T-helper 17 cell (primary cell): ENCODE results near the gene PTGIS. TPM values are rescaled to one million over a fixed set of nuclear protein-coding genes. Genes with fewer than 3 reads are reported as not detected.

Source experiments
- ATAC-seq: fragments of 150-1000 bp; cut with Tn5 transposase; 2 replicates; pipeline ENCODE4 v1.10.0; 2021; ENCODE audit warnings: mild to moderate bottlenecking, moderate library complexity
- DNase-seq, 3 donors: peaks; one replicate each; pipeline versions ENCODE4 v3.0.0 to v3.0.0-alpha.2; 2020 to 2021
- H3K9me3 ChIP-seq: one replicate; pipeline ENCODE4 v1.7.0; 2013; ENCODE audit warnings: low read length, mild to moderate bottlenecking; ENCODE audit not compliant: control insufficient read depth, poor library complexity, severe bottlenecking
- H3K27ac Mint-ChIP-seq: one replicate; pipeline ENCODE4 v1.8.0; 2022; ENCODE audit warnings: mild to moderate bottlenecking, moderate library complexity, mixed read lengths
- H3K27me3 Mint-ChIP-seq: one replicate; pipeline ENCODE4 v1.8.0; 2022; ENCODE audit warnings: mixed read lengths
- H3K36me3 Mint-ChIP-seq: one replicate; pipeline ENCODE4 v1.8.0; 2022; ENCODE audit warnings: low read depth, mixed read lengths
- H3K4me1 Mint-ChIP-seq: one replicate; pipeline ENCODE4 v1.8.0; 2022; ENCODE audit warnings: mild to moderate bottlenecking, mixed read lengths
- H3K4me3 Mint-ChIP-seq: one replicate; pipeline ENCODE4 v1.8.0; 2022; ENCODE audit warnings: mild to moderate bottlenecking, moderate library complexity, mixed read lengths
- total RNA-seq, 4 donors: library from RNA in 2 of 4; stranded (reverse) in 2 of 4; gene quantifications; one replicate each; pipeline ENCODE4 v1.2.3 and lab custom pipeline; 2022 to 2026

The PTGIS gene
- total RNA-seq, 2 donors from 2014 or later = not detected

- peaks cover 9% of the 10 kb centered on the region for H3K4me1 Mint-ChIP-seq
- ATAC-seq (peak; percentile 84), DNase-seq (peak in 2 of 3 donors; percentile 23 to 35)
- peak overlapping the region; percentile 21 for H3K27ac Mint-ChIP-seq
- H3K36me3 Mint-ChIP-seq = no peaks in the 10 kb centered on the region
- H3K9me3 ChIP-seq = no peaks in the 10 kb centered on the region
- peaks cover 17% of the 10 kb centered on the region for H3K27me3 Mint-ChIP-seq
- H3K4me3 Mint-ChIP-seq = no peak overlapping the region
These were observed 33.7 kb downstream of the PTGIS start for GRCh38 chr20:49534255-49534712.

GRCh38 chr20:49532285-49532946, 35.5 kb downstream of the PTGIS start:
- no peaks in the 10 kb centered on the region for H3K36me3 Mint-ChIP-seq
- peaks cover 14% of the 10 kb centered on the region for H3K27me3 Mint-ChIP-seq
- no peak overlapping the region for H3K4me3 Mint-ChIP-seq
- H3K9me3 ChIP-seq = no peaks in the 10 kb centered on the region
- peaks cover 9% of the 10 kb centered on the region for H3K4me1 Mint-ChIP-seq
- H3K27ac Mint-ChIP-seq = no peak overlapping the region
- DNase-seq (no peak), ATAC-seq (no peak)

- H3K4me1 Mint-ChIP-seq = peaks cover 2% of the 10 kb centered on the region
- peaks cover 18% of the 10 kb centered on the region for H3K27me3 Mint-ChIP-seq
- peaks cover 2% of the 10 kb centered on the region for H3K36me3 Mint-ChIP-seq
These were observed 38.5 kb downstream of the PTGIS start for GRCh38 chr20:49529470-49529869.

GRCh38 chr20:49526568-49526967, 41.4 kb downstream of the PTGIS start:
- no peak for ATAC-seq
- Mint-ChIP-seq H3K27me3 (peaks cover 18% of the 10 kb centered on the region), H3K4me1 (no peaks in the 10 kb centered on the region), H3K27ac (no peak overlapping the region), H3K4me3 (no peak overlapping the region), H3K36me3 (peaks cover 2% of the 10 kb centered on the region)
- H3K9me3 ChIP-seq = no peaks in the 10 kb centered on the region
- no peak for DNase-seq

More at GRCh38 chr20:49529470-49529869, 38.5 kb downstream of the PTGIS start:
- DNase-seq (no peak), ATAC-seq (no peak)
- H3K27ac Mint-ChIP-seq = no peak overlapping the region
- no peaks in the 10 kb centered on the region for H3K9me3 ChIP-seq
- no peak overlapping the region for H3K4me3 Mint-ChIP-seq

GRCh38 chr20:49526056-49526455, 41.9 kb downstream of the PTGIS start:
- H3K27me3 Mint-ChIP-seq = peaks cover 23% of the 10 kb centered on the region
- H3K36me3 Mint-ChIP-seq = peaks cover 2% of the 10 kb centered on the region
- no peak for DNase-seq
- H3K4me3 Mint-ChIP-seq = no peak overlapping the region
- ATAC-seq = no peak
- H3K27ac Mint-ChIP-seq = no peak overlapping the region
- H3K9me3 ChIP-seq = no peaks in the 10 kb centered on the region
- no peaks in the 10 kb centered on the region for H3K4me1 Mint-ChIP-seq

GRCh38 chr20:49523767-49524360, 44.1 kb downstream of the PTGIS start:
- Mint-ChIP-seq H3K4me3 (no peak overlapping the region), H3K27ac (no peak overlapping the region), H3K4me1 (peaks cover 3% of the 10 kb centered on the region), H3K36me3 (peaks cover 2% of the 10 kb centered on the region), H3K27me3 (peaks cover 29% of the 10 kb centered on the region)
- no peak for DNase-seq
- no peaks in the 10 kb centered on the region for H3K9me3 ChIP-seq
- no peak for ATAC-seq

GRCh38 chr20:49521356-49521755, 46.6 kb downstream of the PTGIS start:
- DNase-seq (no peak), ATAC-seq (no peak)
- peaks cover 39% of the 10 kb centered on the region for H3K27me3 Mint-ChIP-seq
- peaks cover 3% of the 10 kb centered on the region for H3K4me1 Mint-ChIP-seq
- no peaks in the 10 kb centered on the region for H3K9me3 ChIP-seq
- H3K36me3 Mint-ChIP-seq = peaks cover 5% of the 10 kb centered on the region
- no peak overlapping the region for H3K4me3 Mint-ChIP-seq
- no peak overlapping the region for H3K27ac Mint-ChIP-seq

GRCh38 chr20:49519777-49520359, 48.1 kb downstream of the PTGIS start:
- no peak overlapping the region for H3K4me3 Mint-ChIP-seq
- H3K4me1 Mint-ChIP-seq = peaks cover 3% of the 10 kb centered on the region
- peaks cover 4% of the 10 kb centered on the region for H3K36me3 Mint-ChIP-seq
- DNase-seq (no peak), ATAC-seq (no peak)
- H3K27me3 Mint-ChIP-seq = peaks cover 34% of the 10 kb centered on the region
- no peaks in the 10 kb centered on the region for H3K9me3 ChIP-seq
- no peak overlapping the region for H3K27ac Mint-ChIP-seq

- no peaks in the 10 kb centered on the region for H3K9me3 ChIP-seq
- H3K27me3 Mint-ChIP-seq = peaks cover 37% of the 10 kb centered on the region
- ATAC-seq = no peak
These were observed 48.7 kb downstream of the PTGIS start for GRCh38 chr20:49519212-49519712.

GRCh38 chr20:49518576-49518975, 49.4 kb downstream of the PTGIS start:
- Mint-ChIP-seq H3K36me3 (peaks cover 3% of the 10 kb centered on the region), H3K27ac (no peak overlapping the region)
- no peak for DNase-seq

More at GRCh38 chr20:49519212-49519712, 48.7 kb downstream of the PTGIS start:
- DNase-seq = no peak
- H3K27ac Mint-ChIP-seq = no peak overlapping the region
- H3K4me3 Mint-ChIP-seq = no peak overlapping the region
- H3K4me1 Mint-ChIP-seq = peaks cover 3% of the 10 kb centered on the region
- H3K36me3 Mint-ChIP-seq = peaks cover 3% of the 10 kb centered on the region

GRCh38 chr20:49517805-49518100, 50.2 kb downstream of the PTGIS start:
- peaks cover 3% of the 10 kb centered on the region for H3K4me1 Mint-ChIP-seq
- no peak overlapping the region for H3K4me3 Mint-ChIP-seq
- peak overlapping the region; percentile 77 for H3K27ac Mint-ChIP-seq

More at GRCh38 chr20:49518576-49518975, 49.4 kb downstream of the PTGIS start:
- no peak for ATAC-seq
- H3K9me3 ChIP-seq = no peaks in the 10 kb centered on the region
- Mint-ChIP-seq H3K27me3 (peaks cover 44% of the 10 kb centered on the region), H3K4me1 (peaks cover 3% of the 10 kb centered on the region), H3K4me3 (no peak overlapping the region)

GRCh38 chr20:49516916-49517804, 50.8 kb downstream of the PTGIS start:
- Mint-ChIP-seq H3K27me3 (peaks cover 46% of the 10 kb centered on the region), H3K27ac (peak overlapping the region; percentile 77), H3K4me3 (no peak overlapping the region), H3K4me1 (peaks cover 3% of the 10 kb centered on the region), H3K36me3 (peaks cover 3% of the 10 kb centered on the region)
- DNase-seq = no peak
- H3K9me3 ChIP-seq = no peaks in the 10 kb centered on the region
- no peak for ATAC-seq

More at GRCh38 chr20:49517805-49518100, 50.2 kb downstream of the PTGIS start:
- DNase-seq = no peak
- no peak for ATAC-seq
- H3K27me3 Mint-ChIP-seq = peaks cover 46% of the 10 kb centered on the region
- H3K9me3 ChIP-seq = no peaks in the 10 kb centered on the region
- H3K36me3 Mint-ChIP-seq = peaks cover 3% of the 10 kb centered on the region

GRCh38 chr20:49515586-49515985, 52.4 kb downstream of the PTGIS start:
- H3K4me1 Mint-ChIP-seq = peaks cover 3% of the 10 kb centered on the region
- DNase-seq (no peak), ATAC-seq (no peak)
- no peaks in the 10 kb centered on the region for H3K9me3 ChIP-seq
- no peak overlapping the region for H3K27ac Mint-ChIP-seq
- H3K27me3 Mint-ChIP-seq = peaks cover 47% of the 10 kb centered on the region
- peaks cover 3% of the 10 kb centered on the region for H3K36me3 Mint-ChIP-seq
- no peak overlapping the region for H3K4me3 Mint-ChIP-seq
